ENCODE measurements around the gene SPP1. TPM values are rescaled to one million over a fixed set of nuclear protein-coding genes. Genes with fewer than 3 reads are reported as not detected.
"Not testable (repeated sequence)": the region's sequence is repeated elsewhere in the genome, so short reads cannot be mapped to it uniquely, and the experiment has no call there.

SPP1 gene
- total RNA-seq, 2 donors from 2014 or later: 3.9 to 11.6 TPM

DNA sequence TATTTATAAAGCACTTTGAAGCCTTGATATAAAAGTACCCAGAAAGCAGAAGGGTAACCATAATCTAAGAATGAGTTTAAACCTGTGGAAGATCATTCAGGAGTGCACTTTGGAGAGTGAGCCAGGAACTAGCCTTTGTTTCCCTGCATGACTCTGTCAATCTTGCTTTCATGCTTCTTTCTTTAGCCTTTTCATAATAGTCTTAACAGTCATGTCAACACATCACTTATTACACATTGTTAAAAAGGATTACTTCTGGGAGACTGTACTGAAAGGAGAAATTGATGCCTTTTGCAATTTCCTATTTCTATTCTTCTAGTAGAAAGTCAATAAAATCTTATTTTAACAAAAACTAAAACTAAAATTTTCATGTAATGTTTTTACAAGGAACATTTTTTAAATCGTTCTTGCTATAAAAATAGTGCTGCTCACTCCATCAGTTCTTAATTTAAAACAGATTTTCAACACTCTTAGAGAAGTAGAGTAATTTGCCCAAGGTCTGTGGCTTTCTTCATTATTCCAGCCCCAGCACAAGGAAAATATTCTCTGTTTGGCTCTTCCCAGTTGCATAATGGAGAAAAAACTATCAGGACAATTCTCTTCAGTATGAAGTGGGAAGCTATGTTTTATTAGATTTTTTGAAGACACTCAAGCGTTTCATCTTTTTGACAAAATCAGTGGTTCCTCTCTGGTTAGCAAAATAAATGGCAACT is 35.4 kb upstream of the SPP1 start:
- H3K27me3 ChIP-seq: no peaks in the 10 kb centered on the region
- no peaks in the 10 kb centered on the region for H3K36me3 ChIP-seq
- DNase-seq: no peak
- no peak overlapping the region for H3K9ac ChIP-seq (ENCODE audit: low read depth in 2 of 2, low read length in 2 of 2)
- TF ChIP-seq, protein P1, sequence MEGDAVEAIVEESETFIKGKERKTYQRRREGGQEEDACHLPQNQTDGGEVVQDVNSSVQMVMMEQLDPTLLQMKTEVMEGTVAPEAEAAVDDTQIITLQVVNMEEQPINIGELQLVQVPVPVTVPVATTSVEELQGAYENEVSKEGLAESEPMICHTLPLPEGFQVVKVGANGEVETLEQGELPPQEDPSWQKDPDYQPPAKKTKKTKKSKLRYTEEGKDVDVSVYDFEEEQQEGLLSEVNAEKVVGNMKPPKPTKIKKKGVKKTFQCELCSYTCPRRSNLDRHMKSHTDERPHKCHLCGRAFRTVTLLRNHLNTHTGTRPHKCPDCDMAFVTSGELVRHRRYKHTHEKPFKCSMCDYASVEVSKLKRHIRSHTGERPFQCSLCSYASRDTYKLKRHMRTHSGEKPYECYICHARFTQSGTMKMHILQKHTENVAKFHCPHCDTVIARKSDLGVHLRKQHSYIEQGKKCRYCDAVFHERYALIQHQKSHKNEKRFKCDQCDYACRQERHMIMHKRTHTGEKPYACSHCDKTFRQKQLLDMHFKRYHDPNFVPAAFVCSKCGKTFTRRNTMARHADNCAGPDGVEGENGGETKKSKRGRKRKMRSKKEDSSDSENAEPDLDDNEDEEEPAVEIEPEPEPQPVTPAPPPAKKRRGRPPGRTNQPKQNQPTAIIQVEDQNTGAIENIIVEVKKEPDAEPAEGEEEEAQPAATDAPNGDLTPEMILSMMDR (IDR thresholded peaks at IDR 0.05): no peak
- no peaks in the 10 kb centered on the region for H3K4me1 ChIP-seq
- intact Hi-C loops (cut with DNase I): no loop called here
- H3K27ac ChIP-seq: no peak overlapping the region
- H3K9me3 ChIP-seq: no peaks in the 10 kb centered on the region
- H3K4me3 ChIP-seq: no peak overlapping the region

DNA sequence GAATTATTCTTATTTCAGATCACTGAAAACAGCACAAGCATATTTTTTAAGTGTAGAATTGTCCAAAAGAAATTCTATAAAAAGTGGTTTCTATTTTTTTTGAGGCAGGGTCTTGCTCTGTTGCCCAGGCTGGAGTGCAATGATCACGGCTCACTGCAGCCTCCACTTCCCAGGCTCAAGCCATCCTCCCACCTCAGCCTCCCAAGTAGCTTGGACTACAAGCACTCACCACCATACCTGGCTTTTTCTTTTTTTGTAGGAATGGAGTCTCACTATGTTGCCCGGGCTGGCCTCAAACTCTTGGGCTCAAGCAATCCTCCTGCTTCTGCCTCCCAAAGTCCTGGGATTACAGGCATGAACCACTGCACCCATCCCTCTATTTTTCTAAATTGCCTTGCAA is 34.7 kb upstream of the SPP1 start:
- not testable (repeated sequence) for DNase-seq

DNA sequence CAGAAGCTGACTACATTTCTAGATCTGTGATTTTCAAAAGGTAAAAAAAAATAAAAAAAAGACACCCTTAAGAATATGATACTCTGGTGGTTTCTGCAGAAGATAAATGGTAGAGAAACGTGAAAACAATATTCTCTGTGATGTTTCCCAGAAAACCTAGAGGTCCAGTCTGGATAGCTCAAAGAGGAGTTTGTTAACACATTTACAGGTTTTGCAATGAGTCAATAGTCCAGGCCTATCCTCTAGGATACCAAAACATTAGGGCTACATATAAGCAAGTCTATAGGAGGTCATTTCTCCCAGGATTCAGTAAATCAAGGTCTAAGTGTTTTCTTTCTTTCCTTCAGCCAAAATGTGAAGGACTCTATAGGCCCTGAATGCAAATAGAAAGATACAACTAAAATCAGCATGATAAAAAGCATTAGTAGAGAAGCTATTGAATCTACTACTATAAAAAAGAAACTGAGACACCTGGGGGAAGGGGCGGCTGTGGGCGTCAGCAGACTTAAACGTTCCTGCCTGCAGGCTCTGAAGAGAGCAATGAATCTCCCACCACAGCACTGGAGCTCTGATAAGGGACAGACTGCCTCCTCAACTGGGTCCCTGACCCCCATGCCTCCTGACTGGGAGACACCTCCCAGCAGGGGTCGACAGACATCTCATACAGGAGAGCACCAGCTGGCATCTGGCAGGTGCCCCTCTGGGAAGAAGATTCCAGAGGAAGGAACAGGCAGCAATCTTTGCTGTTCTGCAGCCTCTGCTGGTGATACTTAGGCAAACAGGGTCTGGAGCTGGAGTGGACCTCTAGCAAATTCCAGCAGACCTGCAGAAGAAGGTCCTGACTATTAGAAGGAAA is 33.7 kb upstream of the SPP1 start:
- Histone ChIP-seq H3K9ac (ENCODE audit: low read depth in 2 of 2, low read length in 2 of 2) (no peak overlapping the region), H3K27ac (no peak overlapping the region), H3K27me3 (no peaks in the 10 kb centered on the region), H3K36me3 (no peaks in the 10 kb centered on the region), H3K9me3 (no peaks in the 10 kb centered on the region), H3K4me3 (no peak overlapping the region), H3K4me1 (no peaks in the 10 kb centered on the region)
- intact Hi-C loops (cut with DNase I): no loop called here
- TF ChIP-seq, protein P1 (IDR thresholded peaks at IDR 0.05): no peak
- DNase-seq: no peak

More for the DNA sequence above, 34.7 kb upstream of the SPP1 start:
- intact Hi-C loops (cut with DNase I); H3K36me3 ChIP-seq; H3K27ac ChIP-seq; H3K27me3 ChIP-seq; H3K4me3 ChIP-seq; H3K9ac ChIP-seq (ENCODE audit: low read depth in 2 of 2, low read length in 2 of 2); H3K9me3 ChIP-seq; H3K4me1 ChIP-seq: not testable (repeated sequence)

DNA sequence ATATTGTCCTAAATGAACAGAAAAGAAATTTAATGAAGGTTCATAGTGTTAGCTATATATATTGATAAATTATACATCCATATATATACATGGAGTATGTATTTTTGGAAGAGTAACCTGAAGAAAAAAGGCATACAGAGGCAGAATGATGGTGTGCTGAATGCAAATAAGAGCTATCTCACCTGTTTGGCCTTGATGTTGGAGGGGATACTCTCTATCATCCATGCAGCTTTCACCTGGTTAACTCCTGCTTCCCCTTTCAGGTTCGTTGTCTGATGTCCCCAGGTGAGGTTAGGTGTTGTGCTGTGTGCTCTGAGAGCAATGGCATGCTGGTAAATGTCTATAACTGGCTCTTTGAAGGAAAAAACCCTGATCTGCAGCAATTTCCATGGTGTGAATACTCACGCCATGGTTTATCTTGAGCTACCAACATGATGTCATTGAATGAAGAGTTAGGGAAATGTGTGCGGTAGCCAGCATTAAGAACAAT is 31.8 kb upstream of the SPP1 start:
- Histone ChIP-seq H3K27me3 (no peaks in the 10 kb centered on the region), H3K9ac (ENCODE audit: low read depth in 2 of 2, low read length in 2 of 2) (no peak overlapping the region), H3K4me3 (no peak overlapping the region), H3K36me3 (no peaks in the 10 kb centered on the region), H3K4me1 (no peaks in the 10 kb centered on the region), H3K27ac (no peak overlapping the region), H3K9me3 (no peaks in the 10 kb centered on the region)
- no peak for DNase-seq
- TF ChIP-seq, protein P1 (IDR thresholded peaks at IDR 0.05): no peak
- intact Hi-C loops (cut with DNase I): no loop called here

DNA sequence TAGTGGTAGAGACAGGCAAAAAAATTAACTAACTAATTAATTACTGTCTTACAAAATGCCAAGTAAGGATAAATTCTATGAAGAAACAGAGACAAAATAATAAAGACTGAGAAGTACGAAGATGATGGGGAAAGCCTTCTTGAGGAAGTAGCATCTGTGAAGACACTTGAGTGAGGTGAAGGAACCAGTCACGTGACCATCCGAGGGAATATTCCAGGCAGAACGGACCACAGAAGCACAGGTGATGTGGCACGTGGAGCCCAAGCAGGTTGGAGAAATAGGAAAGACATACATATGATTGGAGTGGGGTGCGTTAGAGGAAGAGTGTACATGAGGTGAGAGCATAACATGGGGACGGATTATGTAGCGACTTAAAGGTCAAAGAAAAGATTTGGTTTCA is 30.5 kb upstream of the SPP1 start:
- no peaks in the 10 kb centered on the region for H3K36me3 ChIP-seq
- H3K4me3 ChIP-seq: no peak overlapping the region
- no peaks in the 10 kb centered on the region for H3K27me3 ChIP-seq
- TF ChIP-seq, protein P1 (IDR thresholded peaks at IDR 0.05): no peak
- no peaks in the 10 kb centered on the region for H3K9me3 ChIP-seq
- H3K27ac ChIP-seq: no peak overlapping the region
- DNase-seq: no peak
- H3K4me1 ChIP-seq: no peaks in the 10 kb centered on the region
- intact Hi-C loops (cut with DNase I): no loop called here
- no peak overlapping the region for H3K9ac ChIP-seq (ENCODE audit: low read depth in 2 of 2, low read length in 2 of 2)
